OCI-LY7 (cell line): ENCODE measurements around the gene AQP12A. TPM values are rescaled to one million over a fixed set of nuclear protein-coding genes. Genes with fewer than 3 reads are reported as not detected.

Source experiments
- BruUV-seq: library from RNA; stranded (reverse); fragments of 400-500 nt; replicated peaks from 2 replicates; lab custom pipeline; 2021; lab: Mats Ljungman, UMichigan
- CTCF ChIA-PET: fragments of 300-600 bp; sonication (Branson Sonifier 250); formaldehyde crosslinking; loops from one replicate; lab custom pipeline; 2022; ENCODE audit warnings: antibody characterized with exemption; ENCODE audit not compliant: unreplicated experiment; lab: Charles Lee
- POLR2A ChIA-PET: fragments of 300-600 bp; sonication (Branson Sonifier 250); formaldehyde crosslinking; loops from one replicate; lab custom pipeline; 2022; ENCODE audit warnings: antibody characterized with exemption; lab: Charles Lee
- DNase-seq: peaks from one replicate; pipeline ENCODE4 v3.0.0-alpha.2; 2015; ENCODE audit warnings: low spot score
- H2AFZ ChIP-seq: fragments of 200-600 bp; sonication (generic), shearing (Covaris generic); 2 replicates; pipeline ENCODE4 v1.6.1; 2014; ENCODE audit warnings: mild to moderate bottlenecking, antibody characterized with exemption, low read length, moderate library complexity
- H3K27ac ChIP-seq: fragments of 200-600 bp; sonication (generic); 2 replicates; pipeline ENCODE4 v1.5.1; 2014; ENCODE audit warnings: mixed run types, low read depth, mild to moderate bottlenecking, moderate library complexity, low read length, inconsistent platforms; ENCODE audit not compliant: poor library complexity, severe bottlenecking
- H3K36me3 ChIP-seq: fragments of 200-600 bp; sonication (generic); 2 replicates; pipeline ENCODE4 v1.6.1; 2014; ENCODE audit warnings: mild to moderate bottlenecking, antibody characterized with exemption, low read length, moderate library complexity, mixed read lengths; ENCODE audit not compliant: insufficient read depth
- H3K4me1 ChIP-seq: fragments of 200-600 bp; sonication (generic); 2 replicates; pipeline ENCODE4 v1.5.1; 2014; ENCODE audit warnings: mild to moderate bottlenecking, low read length; ENCODE audit not compliant: insufficient read depth, poor library complexity, severe bottlenecking
- H3K4me2 ChIP-seq: fragments of 200-600 bp; sonication (generic); 2 replicates; pipeline ENCODE4 v1.6.1; 2014; ENCODE audit warnings: mild to moderate bottlenecking, low read length
- H3K4me3 ChIP-seq: fragments of 200-600 bp; sonication (generic); 2 replicates; pipeline ENCODE4 v1.5.1; 2014; ENCODE audit warnings: mild to moderate bottlenecking, low read depth, low read length; ENCODE audit not compliant: poor library complexity, severe bottlenecking
- H3K79me2 ChIP-seq: fragments of 200-600 bp; sonication (generic); 2 replicates; pipeline ENCODE4 v1.6.1; 2016; ENCODE audit warnings: low read depth, mild to moderate bottlenecking, low read length, moderate library complexity, mixed read lengths; ENCODE audit not compliant: insufficient read depth
- H3K9me2 ChIP-seq: fragments of 200-600 bp; sonication (generic); 2 replicates; pipeline ENCODE4 v1.6.1; 2016; ENCODE audit warnings: mild to moderate bottlenecking, low read length, mixed read lengths; ENCODE audit not compliant: insufficient read depth
- H3K9me3 ChIP-seq: fragments of 200-600 bp; sonication (generic); 2 replicates; pipeline ENCODE4 v1.6.1; 2014; ENCODE audit warnings: mild to moderate bottlenecking, mixed run types, low read length, mixed read lengths
- H4K20me1 ChIP-seq: fragments of 200-600 bp; sonication (generic); 2 replicates; pipeline ENCODE4 v1.6.1; 2014; ENCODE audit warnings: mild to moderate bottlenecking, antibody characterized with exemption, low read length, moderate library complexity, mixed read lengths; ENCODE audit not compliant: insufficient read depth
- EZH2phosphoT487 ChIP-seq: fragments of 200-600 bp; sonication (generic); IDR thresholded peaks from 2 replicates; pipeline ENCODE4 v1.6.1; 2018; ENCODE audit warnings: low read depth, borderline replicate concordance, mild to moderate bottlenecking, mixed run types, antibody characterized with exemption, low read length, moderate library complexity, mixed read lengths
- intact Hi-C: fragments of 100-400 bp; cut with micrococcal nuclease; formaldehyde crosslinking; loops from one replicate; pipeline ENCODE4 v1.10.0; 2022; ENCODE audit not compliant: unreplicated experiment
- total RNA-seq, 2 experiments: library from RNA; depleted of rRNA in 1 of 2; stranded (reverse); fragments of >200 nt in 1 of 2; shearing (Covaris generic) in 1 of 2; gene quantifications; 2 replicates each; pipeline ENCODE4 v1.2.3, GENCODE V29; 2014 to 2022
- TF ChIP-seq, protein P1 (sequence below): fragments of 200-600 bp; sonication (generic); conservative IDR thresholded peaks from 2 replicates; pipeline ENCODE4 v1.5.1; 2014; ENCODE audit warnings: mild to moderate bottlenecking, antibody characterized with exemption, low read length, moderate library complexity, mixed read lengths

The AQP12A gene
- total RNA-seq, 2 experiments from 2014 or later: not detected

DNA sequence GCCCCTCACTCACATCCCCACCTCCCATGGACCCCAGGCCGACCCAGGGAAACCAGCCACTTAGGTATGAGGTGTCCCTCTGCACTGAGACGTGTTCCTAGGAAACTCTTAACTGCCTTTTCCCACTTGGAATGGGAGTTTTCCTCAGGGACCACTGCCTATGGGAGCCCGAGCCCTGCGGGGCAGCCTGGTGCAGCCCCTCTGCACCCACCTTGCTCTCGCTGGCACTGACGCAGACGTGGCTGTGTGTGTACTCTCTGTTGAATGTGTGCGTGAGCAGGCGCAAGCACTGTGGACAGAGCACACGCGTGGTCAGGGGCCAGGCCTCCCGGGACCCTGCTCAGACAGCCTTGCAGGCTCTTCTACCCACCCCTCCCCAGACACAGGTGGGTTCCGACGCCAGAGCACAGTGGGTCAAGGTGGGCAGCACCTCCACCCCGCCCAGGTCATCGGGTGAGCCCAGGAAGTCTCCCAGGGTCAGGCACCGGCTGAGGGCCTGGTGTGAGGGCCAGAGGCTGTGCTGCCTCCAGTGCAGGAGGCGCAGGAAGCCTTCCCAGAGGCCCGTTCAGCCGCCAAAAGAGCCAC lies 30.0 kb downstream of the AQP12A start:
- H2AFZ ChIP-seq: no peak overlapping the region
- H3K27ac ChIP-seq: no peak overlapping the region
- no peaks in the 10 kb centered on the region for H3K9me3 ChIP-seq
- POLR2A ChIA-PET: no interaction called here
- no peaks in the 10 kb centered on the region for H3K4me1 ChIP-seq
- H3K36me3 ChIP-seq: no peaks in the 10 kb centered on the region
- no TSS peak for BruUV-seq
- intact Hi-C loops: no loop called here
- H4K20me1 ChIP-seq: no peaks in the 10 kb centered on the region
- no peak overlapping the region for H3K4me3 ChIP-seq
- H3K4me2 ChIP-seq: no peak overlapping the region
- no peaks in the 10 kb centered on the region for H3K79me2 ChIP-seq
- no peak for DNase-seq
- CTCF ChIA-PET: no interaction called here
- no peaks in the 10 kb centered on the region for H3K9me2 ChIP-seq
- TF ChIP-seq, protein P1, sequence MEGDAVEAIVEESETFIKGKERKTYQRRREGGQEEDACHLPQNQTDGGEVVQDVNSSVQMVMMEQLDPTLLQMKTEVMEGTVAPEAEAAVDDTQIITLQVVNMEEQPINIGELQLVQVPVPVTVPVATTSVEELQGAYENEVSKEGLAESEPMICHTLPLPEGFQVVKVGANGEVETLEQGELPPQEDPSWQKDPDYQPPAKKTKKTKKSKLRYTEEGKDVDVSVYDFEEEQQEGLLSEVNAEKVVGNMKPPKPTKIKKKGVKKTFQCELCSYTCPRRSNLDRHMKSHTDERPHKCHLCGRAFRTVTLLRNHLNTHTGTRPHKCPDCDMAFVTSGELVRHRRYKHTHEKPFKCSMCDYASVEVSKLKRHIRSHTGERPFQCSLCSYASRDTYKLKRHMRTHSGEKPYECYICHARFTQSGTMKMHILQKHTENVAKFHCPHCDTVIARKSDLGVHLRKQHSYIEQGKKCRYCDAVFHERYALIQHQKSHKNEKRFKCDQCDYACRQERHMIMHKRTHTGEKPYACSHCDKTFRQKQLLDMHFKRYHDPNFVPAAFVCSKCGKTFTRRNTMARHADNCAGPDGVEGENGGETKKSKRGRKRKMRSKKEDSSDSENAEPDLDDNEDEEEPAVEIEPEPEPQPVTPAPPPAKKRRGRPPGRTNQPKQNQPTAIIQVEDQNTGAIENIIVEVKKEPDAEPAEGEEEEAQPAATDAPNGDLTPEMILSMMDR: no peak
- TF ChIP-seq EZH2phosphoT487: no peak

DNA sequence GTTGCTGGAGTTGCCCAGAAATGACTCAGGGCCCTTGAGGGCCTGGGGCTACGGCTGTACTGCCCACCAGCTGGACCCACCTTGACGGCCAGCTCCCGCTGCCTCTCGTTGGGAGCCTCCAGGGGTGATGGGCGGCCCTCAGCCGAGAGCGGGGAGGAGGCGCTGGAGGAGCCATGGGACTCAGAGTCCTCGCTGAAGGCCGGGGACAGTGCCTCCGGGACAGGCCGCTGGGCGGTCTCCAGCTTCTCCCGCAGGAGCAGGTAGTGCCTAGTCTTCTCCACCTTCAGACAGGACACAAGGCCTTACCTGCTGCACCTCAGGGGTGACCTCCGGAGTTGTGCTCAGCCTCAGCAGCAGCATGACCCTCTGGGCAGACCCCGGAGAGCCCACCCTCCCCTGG lies 30.7 kb downstream of the AQP12A start:
- H3K27ac ChIP-seq: no peak overlapping the region
- H3K36me3 ChIP-seq: no peaks in the 10 kb centered on the region
- no peak overlapping the region for H2AFZ ChIP-seq
- no peak for DNase-seq
- H3K79me2 ChIP-seq: no peaks in the 10 kb centered on the region
- H3K4me1 ChIP-seq: no peaks in the 10 kb centered on the region
- no peaks in the 10 kb centered on the region for H3K9me3 ChIP-seq
- no peak overlapping the region for H3K4me3 ChIP-seq
- intact Hi-C loops: no loop called here
- TF ChIP-seq, protein P1: no peak
- TF ChIP-seq EZH2phosphoT487: no peak
- H3K4me2 ChIP-seq: no peak overlapping the region
- BruUV-seq: no TSS peak
- ChIA-PET POLR2A (interaction anchor here (0.5 kb wide), 1 partner anchor 1119 kb away, joined by 3 read pairs; no protein-coding TSS in a partner anchor), CTCF (no interaction called here)
- H3K9me2 ChIP-seq: no peaks in the 10 kb centered on the region
- no peaks in the 10 kb centered on the region for H4K20me1 ChIP-seq
